Activated CD4-positive, alpha-beta T cell treated with anti-CD3 and anti-CD28 coated beads, Interleukin-2, amount 10 ng/mL, durations not matched to agents 7 days and 5 days (primary cell): ENCODE results near the gene ZNHIT6. TPM values are rescaled to one million over a fixed set of nuclear protein-coding genes. Genes with fewer than 3 reads are reported as not detected.

Experiments
- CTCF ChIA-PET: fragments of 350-600 bp; sonication (Branson Sonifier 250); formaldehyde crosslinking; loops from one replicate; lab custom pipeline; 2021; ENCODE audit warnings: antibody characterized with exemption; lab: Charles Lee
- POLR2A ChIA-PET: fragments of 350-600 bp; sonication (Branson Sonifier 250); formaldehyde crosslinking; loops from one replicate; lab custom pipeline; 2021; ENCODE audit warnings: antibody characterized with exemption; lab: Charles Lee
- DNase-seq: peaks from one replicate; pipeline ENCODE4 v3.0.0-alpha.2; 2020
- H3K27ac Mint-ChIP-seq: one replicate; pipeline ENCODE4 v1.8.0; 2021; ENCODE audit warnings: mild to moderate bottlenecking, moderate library complexity, mixed read lengths
- H3K27me3 Mint-ChIP-seq: one replicate; pipeline ENCODE4 v1.8.0; 2021; ENCODE audit warnings: mixed read lengths
- H3K36me3 Mint-ChIP-seq: one replicate; pipeline ENCODE4 v1.8.0; 2021; ENCODE audit warnings: low read depth, mixed read lengths
- H3K4me1 Mint-ChIP-seq: one replicate; pipeline ENCODE4 v1.8.0; 2021; ENCODE audit warnings: mixed read lengths
- H3K4me3 Mint-ChIP-seq: one replicate; pipeline ENCODE4 v1.8.0; 2021; ENCODE audit warnings: mild to moderate bottlenecking, moderate library complexity, mixed read lengths
- H3K9me3 Mint-ChIP-seq: one replicate; pipeline ENCODE4 v1.8.0; 2021; ENCODE audit warnings: mixed read lengths
- total RNA-seq, 2 experiments: library from RNA; stranded (reverse); gene quantifications; one replicate each; pipeline ENCODE4 v1.2.3, GENCODE V29; 2021

ZNHIT6 gene
- total RNA-seq, 2 experiments from 2014 or later: 16.9 to 20.3 TPM

- POLR2A ChIA-PET: no interaction called here
- no peaks in the 10 kb centered on the region for H3K27me3 Mint-ChIP-seq
These were observed 10.3 kb downstream of the ZNHIT6 start for GRCh38 chr1:85697895-85698294.

DNA sequence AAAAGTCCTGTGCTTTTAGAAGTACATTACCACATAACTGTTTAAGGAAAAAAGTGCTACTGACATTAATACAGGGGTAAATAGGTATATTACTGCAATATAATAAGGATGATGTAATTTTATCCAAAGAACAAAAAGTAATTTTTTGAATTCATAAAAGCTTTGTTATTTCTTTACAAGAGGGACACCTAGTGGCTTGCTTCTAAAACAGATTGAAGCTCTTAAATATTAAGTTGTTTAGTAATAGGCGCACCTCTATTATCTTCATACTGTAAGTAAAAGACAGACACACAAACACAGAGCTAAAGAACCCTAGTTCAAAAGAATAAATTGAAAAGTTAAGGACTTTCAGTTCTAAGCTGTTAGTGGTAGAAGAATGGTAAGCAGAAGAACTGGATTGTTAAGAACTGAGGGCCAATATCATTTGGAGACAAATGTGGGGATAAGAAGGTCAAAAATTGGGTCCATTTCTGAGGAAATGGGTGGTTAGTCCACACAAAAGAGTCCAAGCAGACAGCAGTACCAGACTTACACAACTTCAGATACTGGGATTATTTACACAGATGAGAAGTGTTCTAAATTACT, 15.4 kb downstream of the ZNHIT6 start:
- H3K27me3 Mint-ChIP-seq: no peaks in the 10 kb centered on the region
- no peaks in the 10 kb centered on the region for H3K4me1 Mint-ChIP-seq
- H3K27ac Mint-ChIP-seq: no peak overlapping the region
- ChIA-PET CTCF (interaction anchor here (1.2 to 1.6 kb wide), 3 partner anchors 9 to 17 kb away, joined by 3 to 7 read pairs (median 3); no protein-coding TSS in a partner anchor), POLR2A (interaction anchor here (0.6 kb wide), 1 partner anchor 541 kb away, joined by 3 read pairs; no protein-coding TSS in a partner anchor)
- no peaks in the 10 kb centered on the region for H3K9me3 Mint-ChIP-seq
- H3K4me3 Mint-ChIP-seq: no peak overlapping the region
- H3K36me3 Mint-ChIP-seq: peaks cover 9% of the 10 kb centered on the region
- DNase-seq: no peak

More at GRCh38 chr1:85697895-85698294, 10.3 kb downstream of the ZNHIT6 start:
- Mint-ChIP-seq H3K9me3 (no peaks in the 10 kb centered on the region), H3K4me1 (peaks cover 2% of the 10 kb centered on the region), H3K27ac (no peak overlapping the region), H3K36me3 (peaks cover 32% of the 10 kb centered on the region), H3K4me3 (no peak overlapping the region)
- CTCF ChIA-PET: no interaction called here
- no peak for DNase-seq

DNA sequence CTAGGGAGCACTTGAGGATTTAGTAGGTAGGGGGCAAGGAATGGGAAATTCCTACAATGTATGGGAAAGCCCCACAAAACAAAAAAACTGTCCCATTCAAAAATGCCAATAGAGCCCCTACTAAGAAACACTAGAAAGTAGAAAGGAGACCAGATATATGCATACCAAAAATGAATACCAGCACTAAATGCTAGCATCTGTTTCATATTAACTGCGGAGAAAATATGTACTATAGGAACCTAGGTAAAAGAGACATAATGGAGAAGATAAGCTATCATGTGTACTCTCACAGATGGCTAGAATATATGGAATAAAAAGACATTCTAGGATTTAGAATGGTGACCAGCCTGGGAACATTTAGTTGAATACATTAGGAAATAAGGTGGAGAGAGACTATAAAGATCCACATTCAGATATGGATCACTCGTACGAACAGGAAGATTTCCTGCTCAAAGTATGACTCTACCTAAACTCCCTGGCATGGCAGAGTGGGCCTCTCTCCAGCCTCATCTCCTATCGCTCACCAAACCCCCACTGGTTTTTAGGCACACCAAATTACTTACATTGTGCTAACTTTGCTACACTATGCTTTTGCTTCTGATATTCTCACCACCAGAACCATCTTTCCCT, 18.3 kb downstream of the ZNHIT6 start:
- DNase-seq: no peak
- POLR2A ChIA-PET: no interaction called here
- no peaks in the 10 kb centered on the region for H3K27me3 Mint-ChIP-seq
- H3K9me3 Mint-ChIP-seq: no peaks in the 10 kb centered on the region
- no peak overlapping the region for H3K27ac Mint-ChIP-seq
- no peak overlapping the region for H3K4me3 Mint-ChIP-seq
- CTCF ChIA-PET: no interaction called here
- H3K4me1 Mint-ChIP-seq: no peaks in the 10 kb centered on the region
- H3K36me3 Mint-ChIP-seq: peaks cover 7% of the 10 kb centered on the region

- POLR2A ChIA-PET: no interaction called here
- Mint-ChIP-seq H3K27me3 (no peaks in the 10 kb centered on the region), H3K27ac (no peak overlapping the region), H3K4me1 (no peaks in the 10 kb centered on the region), H3K36me3 (peaks cover 11% of the 10 kb centered on the region), H3K9me3 (no peaks in the 10 kb centered on the region), H3K4me3 (no peak overlapping the region)
- CTCF ChIA-PET: interaction anchor here (0.6 to 1.2 kb wide), 4 partner anchors 9 to 577 kb away, joined by 3 read pairs; no protein-coding TSS in a partner anchor
- no peak for DNase-seq
These were observed 24.8 kb downstream of the ZNHIT6 start for GRCh38 chr1:85683292-85684025.

DNA sequence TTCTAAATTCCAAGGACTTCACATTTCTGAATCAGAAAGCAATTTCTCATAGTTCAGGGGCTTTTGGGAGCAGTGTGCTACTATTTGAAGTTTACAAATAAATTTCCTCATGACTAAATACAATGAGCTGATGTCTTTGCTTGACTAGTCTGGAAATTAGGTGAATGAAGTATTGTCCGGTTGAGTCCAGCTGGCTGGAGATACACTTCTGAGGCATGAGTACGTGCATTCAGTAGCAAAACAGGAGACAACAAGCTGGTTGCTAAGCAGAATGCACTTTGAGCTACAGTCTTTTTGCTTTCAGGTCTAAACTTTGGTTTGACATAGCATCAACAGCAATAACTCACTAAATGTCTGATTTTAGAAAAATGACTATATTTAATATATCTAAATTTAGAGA, 27.1 kb downstream of the ZNHIT6 start:
- H3K27ac Mint-ChIP-seq: no peak overlapping the region
- ChIA-PET POLR2A (no interaction called here), CTCF (no interaction called here)
- H3K9me3 Mint-ChIP-seq: no peaks in the 10 kb centered on the region
- H3K27me3 Mint-ChIP-seq: no peaks in the 10 kb centered on the region
- H3K4me1 Mint-ChIP-seq: peaks cover 7% of the 10 kb centered on the region
- H3K4me3 Mint-ChIP-seq: no peak overlapping the region
- no peak for DNase-seq
- H3K36me3 Mint-ChIP-seq: peaks cover 18% of the 10 kb centered on the region

DNA sequence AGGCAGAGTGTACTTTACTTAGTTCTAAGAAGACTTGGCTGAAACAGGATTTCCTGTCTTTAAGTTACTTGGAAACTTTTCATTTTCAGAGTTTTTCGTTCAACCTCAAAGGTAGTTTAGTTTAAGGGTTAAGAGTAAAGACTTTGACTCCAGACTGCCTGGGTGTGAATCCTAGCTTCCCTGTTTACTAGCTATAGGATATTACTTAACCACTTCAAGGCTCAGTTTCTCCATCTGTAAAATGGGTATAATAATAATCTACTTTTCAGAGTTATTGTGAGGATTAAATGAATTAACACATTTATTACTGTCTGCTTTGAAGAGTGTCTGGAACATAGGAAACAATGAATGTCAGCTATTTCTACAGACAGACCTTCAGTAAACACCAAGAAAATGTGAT, 30.0 kb downstream of the ZNHIT6 start:
- Mint-ChIP-seq H3K27ac (peak overlapping the region; percentile 5), H3K4me1 (peaks cover 7% of the 10 kb centered on the region), H3K9me3 (no peaks in the 10 kb centered on the region), H3K4me3 (no peak overlapping the region), H3K27me3 (no peaks in the 10 kb centered on the region), H3K36me3 (peaks cover 27% of the 10 kb centered on the region)
- no peak for DNase-seq
- CTCF ChIA-PET: interaction anchor here (0.6 to 1.6 kb wide), 2 partner anchors 29 to 113 kb away, joined by 3 to 6 read pairs; partner anchors contain the start of gene ZNHIT6
- POLR2A ChIA-PET: no interaction called here

- H3K36me3 Mint-ChIP-seq: peaks cover 27% of the 10 kb centered on the region
- H3K4me1 Mint-ChIP-seq: peaks cover 7% of the 10 kb centered on the region
- H3K27me3 Mint-ChIP-seq: no peaks in the 10 kb centered on the region
- CTCF ChIA-PET: interaction anchor here (0.6 kb wide), 1 partner anchor 112 kb away, joined by 3 read pairs; no protein-coding TSS in a partner anchor
- no peaks in the 10 kb centered on the region for H3K9me3 Mint-ChIP-seq
- DNase-seq: no peak
- POLR2A ChIA-PET: no interaction called here
- H3K27ac Mint-ChIP-seq: peak overlapping the region; percentile 5
- no peak overlapping the region for H3K4me3 Mint-ChIP-seq
These were observed 30.6 kb downstream of the ZNHIT6 start for GRCh38 chr1:85677656-85678055.

GRCh38 chr1:85672031-85672660, 36.1 kb downstream of the ZNHIT6 start:
- Mint-ChIP-seq H3K27me3 (no peaks in the 10 kb centered on the region), H3K4me1 (no peaks in the 10 kb centered on the region), H3K4me3 (no peak overlapping the region), H3K9me3 (no peaks in the 10 kb centered on the region), H3K36me3 (peaks cover 33% of the 10 kb centered on the region), H3K27ac (no peak overlapping the region)
- ChIA-PET POLR2A (no interaction called here), CTCF (no interaction called here)
- DNase-seq: no peak

DNA sequence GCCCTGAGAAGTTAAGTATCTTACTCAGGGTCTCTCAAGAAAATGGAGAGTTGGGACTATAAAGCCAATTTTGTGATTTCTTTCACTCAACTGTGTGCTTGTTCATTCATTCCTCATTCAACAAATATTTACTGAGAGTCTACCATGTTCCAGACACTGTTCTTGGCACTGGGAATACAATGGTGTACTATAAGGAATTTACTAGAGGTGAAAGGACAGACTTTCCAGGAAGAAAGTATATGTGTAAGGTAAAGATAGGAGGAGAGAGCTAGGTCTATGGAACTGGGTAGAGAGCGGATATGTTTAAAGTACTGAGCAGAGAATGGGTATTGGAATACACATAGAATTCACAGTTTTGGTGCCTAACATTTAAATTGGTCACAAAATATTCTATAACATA, 42.3 kb downstream of the ZNHIT6 start:
- H3K9me3 Mint-ChIP-seq: no peaks in the 10 kb centered on the region
- no peak for DNase-seq
- H3K27me3 Mint-ChIP-seq: no peaks in the 10 kb centered on the region
- H3K27ac Mint-ChIP-seq: no peak overlapping the region
- no peaks in the 10 kb centered on the region for H3K4me1 Mint-ChIP-seq
- H3K36me3 Mint-ChIP-seq: peaks cover 28% of the 10 kb centered on the region
- CTCF ChIA-PET: no interaction called here
- POLR2A ChIA-PET: no interaction called here
- no peak overlapping the region for H3K4me3 Mint-ChIP-seq

DNA sequence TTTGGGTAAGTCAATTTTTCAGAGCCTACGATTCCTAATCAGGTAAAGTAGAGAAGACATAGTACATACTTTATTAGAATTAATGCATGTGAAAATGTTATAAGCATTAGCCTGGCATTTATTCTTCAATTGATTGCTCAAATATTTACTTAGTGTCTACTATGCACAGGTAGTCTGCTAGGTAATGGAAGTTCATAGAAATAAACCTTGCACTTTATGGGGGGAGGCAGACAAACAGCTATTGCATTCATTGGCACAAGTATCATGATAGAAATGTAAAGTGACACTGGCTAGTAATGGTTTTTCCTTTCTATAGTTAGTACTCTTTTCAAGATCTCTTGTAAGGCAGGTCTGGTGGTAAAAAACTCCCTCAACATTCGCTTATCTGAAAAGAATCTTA, 44.9 kb downstream of the ZNHIT6 start:
- Mint-ChIP-seq H3K4me1 (no peaks in the 10 kb centered on the region), H3K27ac (no peak overlapping the region), H3K27me3 (no peaks in the 10 kb centered on the region), H3K36me3 (peaks cover 17% of the 10 kb centered on the region), H3K4me3 (no peak overlapping the region), H3K9me3 (no peaks in the 10 kb centered on the region)
- CTCF ChIA-PET: interaction anchor here (0.6 to 1.2 kb wide), 3 partner anchors 10 to 22 kb away, joined by 3 read pairs; no protein-coding TSS in a partner anchor
- DNase-seq: no peak
- POLR2A ChIA-PET: no interaction called here

GRCh38 chr1:85661767-85662166, 46.5 kb downstream of the ZNHIT6 start:
- POLR2A ChIA-PET: no interaction called here

DNA sequence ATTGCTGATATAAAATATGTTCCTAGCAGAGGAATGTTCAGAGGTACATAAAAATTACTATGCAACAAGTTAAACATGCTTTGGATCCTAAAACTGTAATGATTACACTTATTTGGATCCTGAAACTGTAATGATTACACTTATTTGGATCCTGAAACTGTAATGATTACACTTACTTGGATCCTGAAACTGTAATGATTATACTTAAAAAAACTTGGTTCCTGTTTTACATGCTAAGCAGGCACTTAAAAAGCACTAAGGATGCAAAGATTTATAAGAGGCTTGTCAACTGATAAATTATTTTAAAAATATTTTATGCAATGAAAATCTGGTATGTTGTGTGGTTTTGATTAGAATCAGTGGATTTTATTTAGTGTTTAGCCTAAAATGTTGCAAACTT, 47.7 kb downstream of the ZNHIT6 start:
- no peaks in the 10 kb centered on the region for H3K9me3 Mint-ChIP-seq
- H3K4me1 Mint-ChIP-seq: no peaks in the 10 kb centered on the region
- ChIA-PET CTCF (no interaction called here), POLR2A (no interaction called here)
- H3K36me3 Mint-ChIP-seq: peaks cover 20% of the 10 kb centered on the region
- no peak overlapping the region for H3K27ac Mint-ChIP-seq
- H3K4me3 Mint-ChIP-seq: no peak overlapping the region
- H3K27me3 Mint-ChIP-seq: no peaks in the 10 kb centered on the region
- no peak for DNase-seq

More at GRCh38 chr1:85661767-85662166, 46.5 kb downstream of the ZNHIT6 start:
- no peaks in the 10 kb centered on the region for H3K27me3 Mint-ChIP-seq
- CTCF ChIA-PET: no interaction called here
- no peaks in the 10 kb centered on the region for H3K9me3 Mint-ChIP-seq
- H3K4me1 Mint-ChIP-seq: no peaks in the 10 kb centered on the region
- peaks cover 13% of the 10 kb centered on the region for H3K36me3 Mint-ChIP-seq
- H3K4me3 Mint-ChIP-seq: no peak overlapping the region
- peak overlapping the region; percentile 50 for H3K27ac Mint-ChIP-seq
- no peak for DNase-seq
